ENCODE measurements around the gene DLX5.

DNA sequence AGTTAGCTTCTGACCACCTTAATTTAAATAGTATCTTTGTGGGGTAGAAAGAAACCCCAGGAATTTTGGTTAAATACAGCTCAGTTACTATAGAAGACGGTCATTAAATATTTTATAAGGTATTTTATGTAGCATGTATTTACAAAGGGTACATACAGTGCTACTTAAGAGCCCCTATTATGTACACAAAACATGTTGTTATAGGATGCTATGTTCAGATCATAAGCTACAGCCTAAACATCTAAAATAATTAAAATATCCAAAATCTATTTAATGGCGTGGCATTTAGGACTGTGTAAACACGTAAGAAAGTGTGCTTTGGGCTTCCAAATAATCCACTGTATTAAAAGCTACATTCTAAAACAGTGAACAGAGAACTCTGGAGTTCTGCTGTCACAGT is 39.4 kb upstream of the DLX5 start:
- TF ChIP-seq, protein P1, sequence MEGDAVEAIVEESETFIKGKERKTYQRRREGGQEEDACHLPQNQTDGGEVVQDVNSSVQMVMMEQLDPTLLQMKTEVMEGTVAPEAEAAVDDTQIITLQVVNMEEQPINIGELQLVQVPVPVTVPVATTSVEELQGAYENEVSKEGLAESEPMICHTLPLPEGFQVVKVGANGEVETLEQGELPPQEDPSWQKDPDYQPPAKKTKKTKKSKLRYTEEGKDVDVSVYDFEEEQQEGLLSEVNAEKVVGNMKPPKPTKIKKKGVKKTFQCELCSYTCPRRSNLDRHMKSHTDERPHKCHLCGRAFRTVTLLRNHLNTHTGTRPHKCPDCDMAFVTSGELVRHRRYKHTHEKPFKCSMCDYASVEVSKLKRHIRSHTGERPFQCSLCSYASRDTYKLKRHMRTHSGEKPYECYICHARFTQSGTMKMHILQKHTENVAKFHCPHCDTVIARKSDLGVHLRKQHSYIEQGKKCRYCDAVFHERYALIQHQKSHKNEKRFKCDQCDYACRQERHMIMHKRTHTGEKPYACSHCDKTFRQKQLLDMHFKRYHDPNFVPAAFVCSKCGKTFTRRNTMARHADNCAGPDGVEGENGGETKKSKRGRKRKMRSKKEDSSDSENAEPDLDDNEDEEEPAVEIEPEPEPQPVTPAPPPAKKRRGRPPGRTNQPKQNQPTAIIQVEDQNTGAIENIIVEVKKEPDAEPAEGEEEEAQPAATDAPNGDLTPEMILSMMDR (IDR thresholded peaks at IDR 0.05): no peak
- no peak for TF ChIP-seq POLR2A (IDR thresholded peaks at IDR 0.05)
